Measurements from ENCODE around the gene EVPL. TPM values are rescaled to one million over a fixed set of nuclear protein-coding genes. Genes with fewer than 3 reads are reported as not detected.

Gene EVPL
- total and polyA plus RNA-seq, 2 of the 13 experiments (the other 11 are each of a cell fraction or from before 2014, with no cell fraction given) = 2.1 to 8.2 TPM

DNA sequence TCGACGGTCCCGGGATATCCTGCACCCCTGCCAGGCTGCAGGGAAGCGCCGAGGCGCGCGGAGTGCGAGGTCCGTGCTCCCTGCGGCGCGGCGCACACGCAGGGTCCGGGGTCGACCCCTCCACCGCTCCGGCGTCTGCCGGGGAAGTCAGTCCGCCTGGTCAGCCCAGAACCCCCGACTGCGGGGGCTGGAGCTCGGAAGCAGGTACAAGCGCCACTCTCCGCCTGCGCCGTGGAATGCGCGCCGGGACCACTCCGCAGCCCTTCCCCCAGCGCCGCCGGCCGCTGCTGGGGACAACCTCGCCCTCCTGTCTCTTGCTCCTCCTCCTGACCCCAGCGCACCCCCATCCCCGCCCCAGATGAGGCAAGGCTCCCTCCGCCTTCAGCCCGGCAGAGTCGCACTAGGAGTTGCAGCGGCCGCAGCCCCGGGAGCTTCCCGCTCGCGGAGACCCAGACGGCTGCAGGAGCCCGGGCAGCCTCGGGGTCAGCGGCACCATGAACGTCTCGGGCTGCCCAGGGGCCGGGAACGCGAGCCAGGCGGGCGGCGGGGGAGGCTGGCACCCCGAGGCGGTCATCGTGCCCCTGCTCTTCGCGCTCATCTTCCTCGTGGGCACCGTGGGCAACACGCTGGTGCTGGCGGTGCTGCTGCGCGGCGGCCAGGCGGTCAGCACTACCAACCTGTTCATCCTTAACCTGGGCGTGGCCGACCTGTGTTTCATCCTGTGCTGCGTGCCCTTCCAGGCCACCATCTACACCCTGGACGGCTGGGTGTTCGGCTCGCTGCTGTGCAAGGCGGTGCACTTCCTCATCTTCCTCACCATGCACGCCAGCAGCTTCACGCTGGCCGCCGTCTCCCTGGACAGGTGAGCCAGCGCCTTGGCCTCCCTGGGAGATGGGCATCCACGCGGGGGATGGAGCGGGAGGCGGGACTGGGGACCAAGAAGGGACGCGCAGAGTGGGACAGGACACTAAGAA, 47.6 kb upstream of the EVPL start, which contains the start of gene GALR2 (continued):
- 0 out of 2 replicates have a peak, but pooled peaks have one; percentile 30 for TF ChIP-seq RBFOX2 (IDR thresholded peaks at IDR 0.05; ENCODE audit: low read depth, low read length)
- TF ChIP-seq PHF8 (CRISPR knock-in tag; IDR thresholded peaks at IDR 0.05) = no peak
- 0 out of 2 replicates have a peak, but pooled peaks have one; percentile 10 for TF ChIP-seq PAXIP1 (CRISPR knock-in tag; conservative IDR thresholded peaks at IDR 0.05)
- no peak for TF ChIP-seq THAP8 (CRISPR knock-in tag; IDR thresholded peaks at IDR 0.05; ENCODE audit: borderline replicate concordance)
- TF ChIP-seq ZNF776 (CRISPR knock-in tag; IDR thresholded peaks at IDR 0.05) = peak; percentile 78
- TF ChIP-seq CREM (IDR thresholded peaks at IDR 0.05) = no peak
- TF ChIP-seq CREM (CRISPR knock-in tag; IDR thresholded peaks at IDR 0.05) = no peak
- TF ChIP-seq MYC (CRISPR knock-in tag; IDR thresholded peaks at IDR 0.05; ENCODE audit: borderline replicate concordance) = peak; percentile 18; the same call in 1 of the 2 replicates
- no peak for TF ChIP-seq ZNF225 (CRISPR knock-in tag; IDR thresholded peaks at IDR 0.05)
- TF ChIP-seq ZNF616 (CRISPR knock-in tag; IDR thresholded peaks at IDR 0.05; ENCODE audit: low read depth) = peak; percentile 57
- peak; percentile 4; the same call in 1 of the 2 replicates for TF ChIP-seq ZFY (CRISPR knock-in tag; IDR thresholded peaks at IDR 0.05)
- no peak for TF ChIP-seq ETV6 (CRISPR knock-in tag; conservative IDR thresholded peaks at IDR 0.05)
- TF ChIP-seq NONO (IDR thresholded peaks at IDR 0.05) = no peak
- TF ChIP-seq NONO (CRISPR knock-in tag; conservative IDR thresholded peaks at IDR 0.05) = 0 out of 2 replicates have a peak, but pooled peaks have one; percentile 33
- TF ChIP-seq, protein P1, sequence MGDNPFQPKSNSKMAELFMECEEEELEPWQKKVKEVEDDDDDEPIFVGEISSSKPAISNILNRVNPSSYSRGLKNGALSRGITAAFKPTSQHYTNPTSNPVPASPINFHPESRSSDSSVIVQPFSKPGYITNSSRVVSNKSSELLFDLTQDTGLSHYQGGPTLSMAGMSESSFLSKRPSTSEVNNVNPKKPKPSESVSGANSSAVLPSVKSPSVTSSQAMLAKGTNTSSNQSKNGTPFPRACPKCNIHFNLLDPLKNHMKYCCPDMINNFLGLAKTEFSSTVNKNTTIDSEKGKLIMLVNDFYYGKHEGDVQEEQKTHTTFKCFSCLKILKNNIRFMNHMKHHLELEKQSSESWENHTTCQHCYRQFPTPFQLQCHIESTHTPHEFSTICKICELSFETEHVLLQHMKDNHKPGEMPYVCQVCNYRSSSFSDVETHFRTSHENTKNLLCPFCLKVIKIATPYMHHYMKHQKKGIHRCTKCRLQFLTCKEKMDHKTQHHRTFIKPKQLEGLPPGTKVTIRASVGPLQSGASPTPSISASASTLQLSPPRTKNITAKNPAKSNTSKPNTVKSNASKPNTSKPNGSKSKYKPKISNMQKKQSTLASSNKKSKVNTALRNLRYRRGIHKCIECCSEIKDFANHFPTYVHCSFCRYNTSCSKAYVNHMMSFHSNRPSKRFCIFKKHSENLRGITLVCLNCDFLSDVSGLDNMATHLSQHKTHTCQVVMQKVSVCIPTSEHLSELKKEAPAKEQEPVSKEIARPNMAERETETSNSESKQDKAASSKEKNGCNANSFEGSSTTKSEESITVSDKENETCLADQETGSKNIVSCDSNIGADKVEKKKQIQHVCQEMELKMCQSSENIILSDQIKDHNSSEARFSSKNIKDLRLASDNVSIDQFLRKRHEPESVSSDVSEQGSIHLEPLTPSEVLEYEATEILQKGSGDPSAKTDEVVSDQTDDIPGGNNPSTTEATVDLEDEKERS (CRISPR knock-in tag; IDR thresholded peaks at IDR 0.05) = 0 out of 2 replicates have a peak, but pooled peaks have one; percentile 20
- 0 out of 2 replicates have a peak, but pooled peaks have one; percentile 28 for TF ChIP-seq HNRNPL (IDR thresholded peaks at IDR 0.05; ENCODE audit: low read depth, low read length)
- 0 out of 2 replicates have a peak, but pooled peaks have one; percentile 59 for TF ChIP-seq NR1H2 (CRISPR knock-in tag; IDR thresholded peaks at IDR 0.05; ENCODE audit: borderline replicate concordance, low read depth)
- no peak for TF ChIP-seq ZHX1 (CRISPR knock-in tag; IDR thresholded peaks at IDR 0.05; ENCODE audit: low read depth)

All from HepG2 (cell line).